HG03097 (cell line): ENCODE results near the gene TERB2.
"Not testable (repeated sequence)": the region's sequence is repeated elsewhere in the genome, so short reads cannot be mapped to it uniquely, and the experiment has no call there.

Source experiments
- ATAC-seq: cut with Tn5 transposase; IDR thresholded peaks from one replicate; pipeline ENCODE4 v1.9.1; 2021; ENCODE audit not compliant: unreplicated experiment, low FRiP score

The TERB2 gene

DNA sequence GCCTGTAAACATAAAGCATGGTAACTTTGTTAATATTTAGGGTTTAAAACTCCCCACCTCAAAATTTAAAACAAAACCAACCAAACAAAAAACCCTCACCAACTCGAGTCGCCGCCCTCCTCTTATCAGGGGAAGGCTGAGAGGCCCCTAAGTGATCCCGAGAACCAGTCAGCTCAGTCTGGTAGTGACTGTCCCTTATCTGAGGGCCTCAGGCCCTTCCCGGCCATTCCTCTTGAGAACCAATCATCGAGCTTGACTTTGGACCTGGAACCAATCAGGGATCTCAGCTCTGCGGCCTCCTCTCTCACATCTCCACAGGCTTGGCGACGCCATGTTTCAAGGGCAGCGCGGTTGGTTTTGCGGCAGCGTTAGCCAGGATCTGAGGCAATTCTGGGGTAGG lies at the start of gene TERB2:
TERB2 (plus strand) TSS at position 300 of the 400 bp plus-strand sequence; CDS start at position 332, 32 bp downstream.
- ATAC-seq, result no peak

DNA sequence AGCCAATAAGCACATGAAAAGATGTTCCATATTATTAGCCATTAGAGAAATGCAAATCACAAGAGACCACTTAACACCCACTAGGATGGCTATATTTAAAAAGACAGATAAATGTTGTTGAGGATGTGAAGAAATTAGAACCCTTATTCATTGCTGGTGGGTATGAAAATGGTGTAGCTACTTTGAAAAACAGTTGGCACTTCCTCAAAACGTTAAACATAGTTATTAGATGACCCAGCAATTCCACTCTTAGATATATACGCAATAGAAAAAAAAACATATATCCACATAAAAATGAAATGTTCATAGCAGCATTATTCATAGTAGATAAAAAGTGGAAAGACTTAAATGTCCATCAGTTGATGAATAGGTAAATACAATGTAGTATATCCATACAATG lies 47.1 kb upstream of the TERB2 start:
- no peak for ATAC-seq

GRCh38 chr15:44910981-44911625 lies 45.4 kb upstream of the TERB2 start:
- no peak for ATAC-seq

- ATAC-seq, result not testable (repeated sequence)
Observed at GRCh38 chr15:44912186-44912585, 44.3 kb upstream of the TERB2 start.

DNA sequence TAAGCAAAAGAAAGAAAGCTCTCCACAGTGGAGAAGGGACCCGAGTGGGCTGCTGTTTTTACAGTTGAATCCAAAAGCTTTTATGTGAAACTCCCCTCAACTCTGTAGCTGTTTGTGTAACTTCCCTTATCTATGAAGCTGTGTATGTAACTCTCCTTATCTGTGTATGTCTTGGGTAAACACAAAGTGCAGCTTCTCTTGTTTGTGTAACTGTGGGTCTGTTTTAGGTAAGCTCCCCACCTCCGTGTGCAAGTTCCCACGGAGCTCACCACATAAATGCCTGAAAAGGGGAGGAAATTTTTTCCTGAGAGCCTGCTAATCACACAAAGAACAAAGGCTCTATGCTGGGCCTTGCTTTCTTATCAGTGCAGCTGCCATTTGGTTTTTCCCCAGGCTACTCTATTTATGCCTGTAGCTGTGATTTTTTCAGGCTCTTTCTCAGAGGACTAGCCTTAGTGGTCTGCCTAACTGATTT lies 43.5 kb upstream of the TERB2 start:
- not testable (repeated sequence) for ATAC-seq

DNA sequence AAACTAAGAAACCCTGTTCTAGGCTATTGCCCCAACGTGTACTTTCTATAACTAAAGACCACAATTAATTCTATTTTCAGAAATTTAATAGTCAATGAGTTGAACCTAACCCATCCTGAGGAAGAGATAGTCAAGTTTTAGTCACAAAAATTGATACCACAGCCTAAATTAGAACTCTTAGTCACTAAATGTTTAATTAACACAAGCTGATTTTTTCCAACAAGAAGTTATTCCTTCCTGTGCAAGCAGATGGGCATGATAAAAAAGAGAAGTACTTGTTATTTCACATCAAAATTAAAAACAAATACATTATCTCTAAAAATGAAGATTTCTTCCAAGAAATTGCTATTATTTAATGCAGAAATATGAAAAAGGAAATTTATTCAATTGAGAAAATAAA lies 38.4 kb upstream of the TERB2 start:
- no peak for ATAC-seq

GRCh38 chr15:44928658-44929057 lies 27.8 kb upstream of the TERB2 start:
- ATAC-seq, result not testable (repeated sequence)

GRCh38 chr15:44930283-44930682 lies 26.2 kb upstream of the TERB2 start:
- not testable (repeated sequence) for ATAC-seq

- ATAC-seq, result not testable (repeated sequence)
Observed at GRCh38 chr15:44958302-44958701, 1.8 kb downstream of the TERB2 start.

DNA sequence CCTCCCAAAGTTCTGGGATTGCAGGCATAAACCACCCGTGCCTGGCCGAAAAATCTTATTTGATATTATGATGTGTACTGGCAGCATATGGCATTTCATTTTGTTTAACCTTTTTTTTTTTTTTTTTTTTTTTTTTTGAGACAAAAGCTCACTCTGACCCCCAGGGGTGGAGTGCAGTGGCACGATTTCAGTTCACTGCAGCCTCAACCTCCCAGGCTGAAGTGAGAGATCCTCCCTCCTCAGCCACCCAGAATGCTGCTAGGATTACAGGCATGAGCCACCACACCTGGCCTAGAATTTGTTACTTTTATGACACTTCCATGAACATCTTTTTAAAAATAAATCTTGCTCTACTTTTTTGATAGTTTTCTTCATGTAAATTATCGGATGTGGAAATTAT lies 12.0 kb downstream of the TERB2 start:
- ATAC-seq, result no peak

GRCh38 chr15:44971036-44971435 lies 14.5 kb downstream of the TERB2 start:
- ATAC-seq, result no peak

DNA sequence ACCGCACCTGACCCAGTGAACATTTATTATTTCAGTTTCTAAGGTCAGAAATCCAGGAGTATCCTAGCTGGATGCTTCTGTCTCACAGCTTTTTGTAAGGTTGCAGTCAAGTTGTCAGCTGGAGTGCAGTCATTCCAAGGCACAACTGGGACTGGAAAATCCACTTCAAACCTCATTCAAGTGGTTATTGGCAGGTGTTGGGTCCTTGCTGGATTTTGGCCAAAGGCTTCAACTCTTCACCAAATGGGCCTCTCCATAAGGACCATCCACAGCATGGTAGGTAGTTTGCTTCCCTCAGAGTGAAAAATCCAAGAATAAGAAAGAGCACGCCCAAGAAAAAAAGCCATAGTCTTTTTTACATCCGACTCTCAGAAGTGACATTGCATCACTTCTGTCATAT lies 19.7 kb downstream of the TERB2 start:
- ATAC-seq, result not testable (repeated sequence)

- not testable (repeated sequence) for ATAC-seq
Observed at GRCh38 chr15:44977781-44978180, 21.3 kb downstream of the TERB2 start.

GRCh38 chr15:44979617-44980339 lies 23.3 kb downstream of the TERB2 start:
- ATAC-seq, result not testable (repeated sequence)

- not testable (repeated sequence) for ATAC-seq
Observed at GRCh38 chr15:44984144-44984543, 27.7 kb downstream of the TERB2 start.

- ATAC-seq, result not testable (repeated sequence)
Observed at GRCh38 chr15:44986346-44987055, 30.0 kb downstream of the TERB2 start.

DNA sequence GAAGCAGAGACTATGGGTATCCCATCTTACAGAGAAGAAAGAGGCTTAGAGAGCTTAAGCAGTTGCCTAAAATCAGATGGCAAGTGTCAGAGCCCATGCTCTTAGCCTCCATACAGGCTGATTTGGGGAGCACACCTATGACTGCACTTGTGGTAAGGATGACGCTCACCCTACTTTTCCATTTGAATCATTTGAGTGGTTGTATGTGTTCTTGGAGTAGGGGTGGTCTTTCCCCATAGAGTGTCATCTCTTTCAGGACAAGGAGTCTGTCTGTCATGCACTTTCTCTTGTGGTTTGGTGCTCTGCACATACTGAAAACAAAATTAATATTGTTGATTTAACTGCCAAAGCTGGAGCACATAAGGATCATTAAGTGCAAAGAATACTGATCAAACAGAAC lies 31.2 kb downstream of the TERB2 start:
- not testable (repeated sequence) for ATAC-seq

GRCh38 chr15:44988184-44988869 lies 31.8 kb downstream of the TERB2 start:
- ATAC-seq, result not testable (repeated sequence)

DNA sequence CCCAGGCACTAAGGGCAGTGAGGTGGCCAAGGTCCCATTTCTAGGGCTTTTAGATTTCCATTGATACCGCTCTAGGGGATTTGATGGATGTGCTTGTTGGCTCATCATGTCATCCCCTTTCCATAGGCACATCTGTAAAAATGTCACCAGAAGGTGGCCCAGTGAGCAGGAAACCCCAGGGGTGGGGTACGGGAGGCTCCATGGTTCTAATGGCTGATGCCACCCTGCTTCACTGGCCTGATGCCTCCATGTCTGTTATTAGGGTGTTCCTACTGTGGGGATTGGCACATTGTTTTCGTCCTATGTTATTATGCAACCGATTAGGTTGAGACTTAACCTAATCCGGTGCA lies 32.4 kb downstream of the TERB2 start:
- ATAC-seq, result not testable (repeated sequence)

DNA sequence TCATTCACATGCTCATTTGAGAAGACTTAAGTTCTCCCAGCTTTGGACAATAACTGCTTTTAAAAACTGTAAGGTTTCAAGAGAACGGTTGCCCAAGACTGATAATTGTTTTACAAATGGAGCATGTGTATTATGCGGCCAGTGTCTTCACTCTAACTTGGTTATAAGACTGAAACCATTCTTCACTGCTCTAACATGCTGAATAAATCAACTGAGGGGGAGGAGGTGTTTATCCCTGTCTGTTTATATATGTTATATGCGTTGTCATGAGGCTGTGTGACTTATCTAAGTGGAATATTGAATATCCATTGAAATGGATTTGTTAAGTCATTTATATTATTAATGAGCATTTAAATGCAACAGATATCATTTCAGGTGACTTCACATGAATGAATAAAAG lies 41.1 kb downstream of the TERB2 start:
- not testable (repeated sequence) for ATAC-seq

DNA sequence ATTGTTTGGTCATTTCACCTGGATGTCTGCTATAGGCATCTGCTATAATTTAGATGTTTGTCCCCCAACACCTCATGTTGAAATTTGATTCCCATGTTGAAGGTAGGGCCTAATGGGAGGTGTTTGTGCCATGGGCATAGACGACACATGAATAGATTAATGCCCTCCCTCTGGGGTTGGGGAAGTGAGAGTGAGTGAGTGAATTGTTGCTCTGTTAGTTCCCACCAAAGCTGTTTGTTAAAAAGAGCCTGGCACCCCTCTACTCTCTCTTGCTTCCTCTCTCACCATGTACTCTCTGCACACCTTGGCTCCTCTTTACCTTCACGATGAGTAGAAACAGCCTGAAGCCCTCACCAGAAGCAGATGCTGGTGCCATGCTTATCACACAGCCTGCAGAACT lies 42.6 kb downstream of the TERB2 start:
- no peak for ATAC-seq
